ENCODE measurements around the gene PITPNM3.

Gene PITPNM3

DNA sequence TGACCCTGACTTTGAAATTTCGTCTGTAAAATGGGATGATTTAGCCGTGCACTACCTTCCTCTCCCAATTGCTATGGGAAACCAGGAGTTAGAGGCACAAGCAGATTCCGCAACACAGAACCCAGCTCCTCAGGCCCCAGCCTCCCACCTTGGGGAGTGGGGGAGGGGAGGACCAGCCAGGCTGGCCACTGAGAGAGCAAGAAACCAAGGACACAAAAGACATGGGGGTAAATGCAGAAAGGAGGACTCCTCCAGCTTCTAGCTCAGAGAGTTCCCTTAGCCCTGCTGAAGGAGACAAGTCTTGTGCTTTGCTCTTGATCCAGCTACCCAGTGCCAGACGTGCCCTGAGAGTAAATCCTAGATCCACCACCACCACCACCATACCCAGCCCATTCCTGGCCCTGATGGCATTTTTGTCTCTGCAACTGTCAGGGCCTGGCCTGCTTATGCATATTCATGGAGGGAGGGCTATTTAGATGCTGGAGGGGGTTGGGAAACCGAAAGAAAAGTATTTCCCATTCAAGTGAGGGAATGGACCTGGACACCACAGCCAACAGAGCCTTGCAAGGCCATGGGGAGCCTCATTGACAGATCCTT, 25.9 kb downstream of the PITPNM3 start:
- Mint-ChIP-seq H3K36me3 (no peaks in the 10 kb centered on the region), H3K4me1 (no peaks in the 10 kb centered on the region), H3K27me3 (peaks cover 19% of the 10 kb centered on the region), H3K9me3 (no peaks in the 10 kb centered on the region), H3K4me3 (no peak overlapping the region), H3K27ac (no peak overlapping the region)
- no peak for ATAC-seq

DNA sequence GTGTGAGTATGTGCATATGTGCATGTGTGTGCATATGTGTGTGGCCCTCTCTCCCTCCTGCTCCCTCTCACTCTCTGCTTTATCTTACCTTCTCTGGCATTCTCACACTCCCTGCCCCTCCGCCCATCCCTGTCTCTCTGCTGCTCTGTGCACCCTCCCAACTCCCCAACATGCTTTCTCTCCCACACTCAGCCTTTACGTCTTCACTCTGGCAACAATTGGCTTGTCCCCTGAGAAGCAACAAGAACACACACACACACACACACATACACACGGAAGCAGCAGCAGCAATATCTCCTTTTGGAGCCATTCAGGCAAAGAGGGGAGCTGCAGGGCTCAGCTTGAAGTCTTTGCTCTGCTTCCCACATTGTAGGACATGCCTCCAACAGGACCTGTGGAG, 27.8 kb downstream of the PITPNM3 start:
- no peaks in the 10 kb centered on the region for H3K9me3 Mint-ChIP-seq
- H3K27me3 Mint-ChIP-seq, result peaks cover under 1% of the 10 kb centered on the region
- ATAC-seq, result no peak
- H3K27ac Mint-ChIP-seq, result no peak overlapping the region
- no peaks in the 10 kb centered on the region for H3K36me3 Mint-ChIP-seq
- no peak overlapping the region for H3K4me3 Mint-ChIP-seq
- no peaks in the 10 kb centered on the region for H3K4me1 Mint-ChIP-seq

DNA sequence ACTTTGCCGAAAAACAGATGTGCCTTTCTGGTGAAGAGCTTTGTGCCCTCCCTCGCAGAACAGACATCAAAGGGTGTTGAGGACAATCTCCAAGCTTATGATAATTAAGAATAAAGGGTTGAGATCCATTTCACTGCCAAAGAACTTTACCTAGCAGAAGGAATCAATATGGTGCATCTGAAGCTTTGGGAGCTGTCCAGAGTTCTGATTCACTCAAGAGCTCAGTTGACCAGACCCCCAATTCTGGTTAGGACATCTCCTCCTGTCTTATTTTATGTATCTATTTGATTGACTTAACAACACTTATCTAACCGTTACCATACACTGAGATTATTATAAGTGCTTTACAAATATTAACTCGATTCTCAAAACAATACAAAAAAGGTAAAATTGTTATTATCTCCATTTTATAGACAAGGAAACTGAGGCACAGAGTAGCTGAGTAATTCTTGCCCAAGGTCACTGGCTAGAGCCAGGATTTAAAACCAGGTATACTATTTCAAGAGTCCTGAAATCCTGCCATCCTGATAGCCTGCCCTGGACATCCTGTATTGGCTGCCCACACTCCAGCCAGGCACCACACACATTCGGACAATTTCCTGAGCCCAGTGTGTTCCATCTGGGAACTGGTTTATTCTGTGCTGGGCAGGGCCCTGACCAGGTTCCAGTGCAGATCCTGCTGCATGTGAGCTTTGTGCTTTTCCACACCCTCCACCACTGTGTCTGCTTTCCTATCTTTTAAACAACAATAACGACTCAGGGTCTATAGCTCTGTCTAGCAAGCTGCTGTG, 29.8 kb downstream of the PITPNM3 start:
- no peaks in the 10 kb centered on the region for H3K27me3 Mint-ChIP-seq
- no peak overlapping the region for H3K27ac Mint-ChIP-seq
- ATAC-seq, result no peak
- no peaks in the 10 kb centered on the region for H3K9me3 Mint-ChIP-seq
- H3K4me1 Mint-ChIP-seq, result no peaks in the 10 kb centered on the region
- H3K36me3 Mint-ChIP-seq, result no peaks in the 10 kb centered on the region
- no peak overlapping the region for H3K4me3 Mint-ChIP-seq

GRCh38 chr17:6525731-6526130, 30.6 kb downstream of the PITPNM3 start:
- ATAC-seq, result no peak
- Mint-ChIP-seq H3K4me3 (no peak overlapping the region), H3K4me1 (no peaks in the 10 kb centered on the region), H3K9me3 (no peaks in the 10 kb centered on the region), H3K27ac (no peak overlapping the region), H3K27me3 (no peaks in the 10 kb centered on the region), H3K36me3 (no peaks in the 10 kb centered on the region)

DNA sequence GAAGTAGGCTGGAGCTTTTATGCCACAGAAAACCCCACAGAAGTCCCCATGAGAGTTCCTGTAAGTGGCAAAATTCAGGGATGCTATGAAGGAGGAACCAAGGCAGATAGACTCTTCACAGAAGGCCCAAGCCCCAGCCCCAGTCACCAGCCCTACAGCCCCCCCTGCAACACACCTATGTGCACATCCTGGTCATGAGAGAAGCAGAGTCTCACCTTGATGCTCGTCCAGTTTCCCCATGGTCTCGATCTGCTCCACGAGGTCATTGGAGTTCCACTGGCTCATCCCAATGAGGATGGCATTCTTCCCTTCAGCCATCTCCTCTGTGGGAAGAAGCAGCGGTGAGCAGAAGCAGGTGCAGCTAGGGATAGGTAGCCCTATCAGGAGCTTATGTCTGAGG, 31.2 kb downstream of the PITPNM3 start:
- Mint-ChIP-seq H3K27ac (no peak overlapping the region), H3K27me3 (no peaks in the 10 kb centered on the region), H3K4me1 (no peaks in the 10 kb centered on the region), H3K9me3 (no peaks in the 10 kb centered on the region), H3K36me3 (no peaks in the 10 kb centered on the region), H3K4me3 (no peak overlapping the region)
- ATAC-seq, result no peak

- H3K27ac Mint-ChIP-seq, result no peak overlapping the region
These were observed 31.8 kb downstream of the PITPNM3 start for GRCh38 chr17:6524520-6524919.

GRCh38 chr17:6523809-6524355, 32.5 kb downstream of the PITPNM3 start:
- no peak overlapping the region for H3K27ac Mint-ChIP-seq
- H3K4me1 Mint-ChIP-seq, result no peaks in the 10 kb centered on the region
- no peaks in the 10 kb centered on the region for H3K27me3 Mint-ChIP-seq
- no peaks in the 10 kb centered on the region for H3K36me3 Mint-ChIP-seq
- no peak for ATAC-seq
- H3K4me3 Mint-ChIP-seq, result no peak overlapping the region
- H3K9me3 Mint-ChIP-seq, result no peaks in the 10 kb centered on the region

More at GRCh38 chr17:6524520-6524919, 31.8 kb downstream of the PITPNM3 start:
- H3K36me3 Mint-ChIP-seq, result no peaks in the 10 kb centered on the region
- no peak overlapping the region for H3K4me3 Mint-ChIP-seq
- no peaks in the 10 kb centered on the region for H3K4me1 Mint-ChIP-seq
- no peaks in the 10 kb centered on the region for H3K9me3 Mint-ChIP-seq
- ATAC-seq, result no peak
- no peaks in the 10 kb centered on the region for H3K27me3 Mint-ChIP-seq

DNA sequence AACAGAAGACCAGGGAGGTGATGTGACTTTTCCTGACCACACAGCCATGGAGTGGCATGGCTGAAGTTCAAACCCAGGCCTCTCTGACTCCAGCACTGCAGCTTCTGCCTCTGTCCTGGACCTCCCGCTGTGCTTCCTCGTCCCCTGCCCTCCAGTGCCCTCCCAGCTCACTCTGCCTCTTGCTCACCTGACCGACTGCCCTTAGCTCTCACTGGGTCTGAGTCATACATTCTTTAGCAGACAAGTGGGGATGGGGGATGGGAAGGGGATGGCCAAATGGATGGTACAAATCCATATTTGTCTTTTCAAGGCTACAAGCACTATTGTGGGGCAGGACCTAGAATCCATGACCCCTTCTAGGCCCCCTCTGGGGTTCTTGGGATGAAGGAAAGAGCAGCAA, 33.0 kb downstream of the PITPNM3 start:
- ATAC-seq, result no peak
- no peaks in the 10 kb centered on the region for H3K27me3 Mint-ChIP-seq
- H3K9me3 Mint-ChIP-seq, result peaks cover 4% of the 10 kb centered on the region
- H3K4me1 Mint-ChIP-seq, result no peaks in the 10 kb centered on the region
- no peak overlapping the region for H3K4me3 Mint-ChIP-seq
- no peak overlapping the region for H3K27ac Mint-ChIP-seq
- H3K36me3 Mint-ChIP-seq, result peaks cover 5% of the 10 kb centered on the region

GRCh38 chr17:6521586-6521985, 34.8 kb downstream of the PITPNM3 start:
- no peak for ATAC-seq
- H3K4me1 Mint-ChIP-seq, result peaks cover 7% of the 10 kb centered on the region
- no peaks in the 10 kb centered on the region for H3K27me3 Mint-ChIP-seq
- peaks cover 6% of the 10 kb centered on the region for H3K36me3 Mint-ChIP-seq
- H3K9me3 Mint-ChIP-seq, result peaks cover 4% of the 10 kb centered on the region
- H3K27ac Mint-ChIP-seq, result no peak overlapping the region
- no peak overlapping the region for H3K4me3 Mint-ChIP-seq

DNA sequence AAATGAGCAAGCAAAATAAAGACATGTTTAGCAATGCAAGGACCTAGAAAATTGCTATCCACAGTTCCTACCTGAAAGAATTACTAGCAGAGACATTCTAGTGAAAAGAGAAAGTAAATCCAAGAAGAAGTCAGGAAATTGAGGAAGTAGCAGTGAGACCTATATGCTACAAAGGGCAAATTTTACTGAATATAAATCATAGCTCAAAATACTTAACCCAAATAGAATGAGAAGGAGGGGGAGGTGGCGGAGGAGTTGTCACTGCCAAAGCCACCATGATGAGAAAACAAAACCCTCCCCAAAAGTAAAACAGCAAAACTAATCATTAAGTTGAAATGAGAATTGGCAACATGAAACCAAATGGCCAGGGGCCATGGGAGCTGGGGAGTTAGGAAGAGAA, 39.3 kb downstream of the PITPNM3 start:
- H3K4me3 Mint-ChIP-seq, result no peak overlapping the region
- ATAC-seq, result no peak

DNA sequence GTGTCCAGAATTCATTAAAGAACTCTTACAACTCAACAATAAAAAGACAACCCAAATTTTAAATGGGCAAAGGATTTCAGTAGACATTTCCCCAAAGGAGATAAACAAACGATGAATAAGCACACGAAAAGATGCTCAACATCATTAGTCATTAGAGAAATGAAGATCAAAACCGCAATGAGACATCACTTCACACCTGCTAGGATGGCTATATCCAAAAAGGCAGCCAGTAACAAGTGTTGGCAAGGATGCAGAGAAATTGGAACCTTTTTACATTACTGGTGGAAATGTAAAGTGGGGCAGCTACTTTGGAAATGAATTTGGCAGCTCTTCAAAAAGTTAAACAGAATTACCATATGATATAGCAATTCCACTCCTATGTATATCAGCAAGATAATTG, 42.0 kb downstream of the PITPNM3 start:
- ATAC-seq, result no peak
- peaks cover 4% of the 10 kb centered on the region for H3K9me3 Mint-ChIP-seq
- no peak overlapping the region for H3K27ac Mint-ChIP-seq
- H3K27me3 Mint-ChIP-seq, result no peaks in the 10 kb centered on the region
- H3K36me3 Mint-ChIP-seq, result peaks cover 6% of the 10 kb centered on the region
- peaks cover 7% of the 10 kb centered on the region for H3K4me1 Mint-ChIP-seq
- H3K4me3 Mint-ChIP-seq, result no peak overlapping the region

More for the DNA sequence above, 39.3 kb downstream of the PITPNM3 start:
- peaks cover 7% of the 10 kb centered on the region for H3K4me1 Mint-ChIP-seq
- peaks cover 6% of the 10 kb centered on the region for H3K36me3 Mint-ChIP-seq
- peaks cover 4% of the 10 kb centered on the region for H3K9me3 Mint-ChIP-seq
- no peak overlapping the region for H3K27ac Mint-ChIP-seq
- H3K27me3 Mint-ChIP-seq, result no peaks in the 10 kb centered on the region

DNA sequence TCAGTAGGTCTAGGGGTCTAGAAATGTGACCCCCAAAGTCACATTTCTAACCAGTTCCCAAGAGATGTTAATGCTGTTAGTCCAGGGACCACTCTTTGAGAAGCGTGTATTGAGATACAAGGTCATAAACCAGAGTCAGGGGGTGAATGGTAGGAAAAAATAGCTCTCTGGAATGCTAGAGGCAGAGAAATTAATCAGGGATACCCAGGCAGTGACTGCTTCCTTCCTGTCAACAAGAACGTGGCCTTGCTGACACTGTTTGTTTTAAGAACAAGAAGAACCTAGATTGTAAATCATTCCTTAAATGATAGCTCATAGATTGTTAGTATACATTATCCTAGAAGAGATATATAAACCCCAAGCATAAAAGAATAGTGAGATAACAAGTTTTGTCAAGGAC, 43.8 kb downstream of the PITPNM3 start:
- Mint-ChIP-seq H3K4me3 (no peak overlapping the region), H3K27me3 (peaks cover 12% of the 10 kb centered on the region), H3K27ac (no peak overlapping the region), H3K36me3 (no peaks in the 10 kb centered on the region), H3K4me1 (peaks cover 7% of the 10 kb centered on the region), H3K9me3 (no peaks in the 10 kb centered on the region)
- ATAC-seq, result no peak

- H3K36me3 Mint-ChIP-seq, result no peaks in the 10 kb centered on the region
These were observed 45.9 kb downstream of the PITPNM3 start for GRCh38 chr17:6510321-6510977.

GRCh38 chr17:6509921-6510320, 46.4 kb downstream of the PITPNM3 start:
- H3K4me3 Mint-ChIP-seq, result no peak overlapping the region
- H3K9me3 Mint-ChIP-seq, result no peaks in the 10 kb centered on the region
- H3K27me3 Mint-ChIP-seq, result peaks cover 17% of the 10 kb centered on the region
- no peak for ATAC-seq
- H3K27ac Mint-ChIP-seq, result no peak overlapping the region
- no peaks in the 10 kb centered on the region for H3K36me3 Mint-ChIP-seq
- no peaks in the 10 kb centered on the region for H3K4me1 Mint-ChIP-seq

More at GRCh38 chr17:6510321-6510977, 45.9 kb downstream of the PITPNM3 start:
- Mint-ChIP-seq H3K4me1 (no peaks in the 10 kb centered on the region), H3K27ac (no peak overlapping the region), H3K9me3 (no peaks in the 10 kb centered on the region), H3K4me3 (no peak overlapping the region), H3K27me3 (peaks cover 17% of the 10 kb centered on the region)
- ATAC-seq, result no peak

DNA sequence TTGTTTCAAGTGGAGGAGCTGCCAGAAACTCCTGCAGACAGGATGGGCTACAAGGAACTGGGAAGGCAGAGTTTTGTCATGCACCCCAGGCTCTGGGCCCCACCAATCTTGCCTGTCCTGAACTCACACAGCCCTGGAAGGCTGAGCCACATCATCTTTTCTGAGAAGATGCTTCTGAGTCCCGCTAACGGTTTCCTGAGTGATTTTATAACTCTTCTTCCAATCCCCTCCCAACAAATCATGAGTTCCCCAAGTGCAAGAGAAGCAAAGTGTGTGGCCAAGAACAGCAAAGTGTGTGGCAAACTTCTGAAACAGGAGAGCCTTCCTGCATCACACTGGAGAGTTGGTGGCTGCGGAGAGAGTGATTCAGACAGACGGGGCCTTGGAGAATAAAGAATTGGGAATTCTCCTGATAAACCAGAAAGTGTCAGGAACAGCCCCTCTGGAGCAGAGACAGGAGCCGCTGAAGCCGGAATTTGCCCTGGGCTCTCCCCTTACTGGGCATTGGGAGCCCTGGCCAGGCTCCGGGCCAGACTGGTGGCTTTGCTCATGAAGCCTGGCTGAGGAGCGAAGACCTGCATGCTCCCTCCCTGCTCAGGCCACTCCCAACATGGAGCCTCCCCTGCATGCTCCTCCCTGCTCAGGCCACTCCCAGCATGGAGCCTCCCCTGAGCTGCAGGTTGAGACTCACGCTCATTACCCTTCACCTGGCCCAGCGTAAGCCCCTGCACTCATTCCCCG, 47.2 kb downstream of the PITPNM3 start:
- no peak overlapping the region for H3K4me3 Mint-ChIP-seq
- no peaks in the 10 kb centered on the region for H3K9me3 Mint-ChIP-seq
- no peak for ATAC-seq
- H3K4me1 Mint-ChIP-seq, result no peaks in the 10 kb centered on the region
- no peaks in the 10 kb centered on the region for H3K36me3 Mint-ChIP-seq
- no peak overlapping the region for H3K27ac Mint-ChIP-seq
- H3K27me3 Mint-ChIP-seq, result peaks cover 20% of the 10 kb centered on the region
